GM12892 (cell line): ENCODE results near the gene ATP2B2.

Source experiments
- POLR2A ChIP-seq: IDR thresholded peaks from 2 replicates; pipeline ENCODE4 v1.6.1; 2011; ENCODE audit warnings: low read depth, low read length, control low read depth
- POLR2AphosphoS5 ChIP-seq: IDR thresholded peaks from 2 replicates; pipeline ENCODE4 v1.6.1; 2011; ENCODE audit warnings: low read depth, low read length, control low read depth
- TAF1 ChIP-seq: IDR thresholded peaks from 2 replicates; pipeline ENCODE4 v1.6.1; 2011; ENCODE audit warnings: low read depth, mild to moderate bottlenecking, control low read depth, low read length, borderline replicate concordance

DNA sequence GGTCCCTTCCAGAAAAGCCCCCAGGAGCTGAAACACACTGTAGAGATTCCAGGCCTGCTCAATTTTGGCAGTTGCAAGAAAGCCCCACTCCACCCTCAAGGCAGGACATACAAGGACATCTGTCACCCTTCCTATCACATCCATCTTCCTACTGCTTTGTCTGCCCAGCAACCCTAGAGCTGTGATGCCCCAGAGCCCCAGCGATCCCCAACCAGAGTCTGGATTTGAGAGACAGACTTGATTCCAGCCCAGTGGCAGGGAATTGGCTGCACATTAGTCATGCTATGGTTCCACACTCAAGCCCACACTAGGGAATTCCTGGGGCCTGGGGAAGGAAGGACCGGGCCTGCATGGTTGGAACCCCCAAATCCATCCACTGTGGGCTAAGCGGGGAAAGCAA, 56.8 kb downstream of the ATP2B2 start:
- TF ChIP-seq POLR2AphosphoS5 = no peak
- no peak for TF ChIP-seq TAF1
- TF ChIP-seq POLR2A = no peak
